H9 (cell line): ENCODE results near the gene CEP85L. TPM values are rescaled to one million over a fixed set of nuclear protein-coding genes. Genes with fewer than 3 reads are reported as not detected.
A peak's percentile ranks its signal among the peaks of the same experiment; 100 is the strongest.

Source experiments
- DNase-seq: peaks from one replicate; pipeline ENCODE4 v3.0.0-alpha.2; 2017
- H2AFZ ChIP-seq: one replicate; pipeline ENCODE4 v1.6.1; 2013; ENCODE audit warnings: mild to moderate bottlenecking, low read length, control low read depth, moderate library complexity
- H2AK5ac ChIP-seq: 2 replicates; pipeline ENCODE4 v1.6.1; 2013; ENCODE audit warnings: low read length, control low read depth, mixed read lengths; ENCODE audit not compliant: insufficient read length
- H2BK120ac ChIP-seq: one replicate; pipeline ENCODE4 v1.6.1; 2013; ENCODE audit warnings: low read depth, mild to moderate bottlenecking, low read length, control low read depth, inconsistent platforms; ENCODE audit not compliant: poor library complexity, severe bottlenecking
- H2BK12ac ChIP-seq: 2 replicates; pipeline ENCODE4 v1.6.1; 2013; ENCODE audit warnings: low read length, control low read depth, mixed read lengths, low read depth; ENCODE audit not compliant: insufficient read length
- H2BK15ac ChIP-seq: 2 replicates; pipeline ENCODE4 v1.6.1; 2013; ENCODE audit warnings: low read depth, low read length, control low read depth
- H2BK20ac ChIP-seq: one replicate; pipeline ENCODE4 v1.6.1; 2013; ENCODE audit warnings: low read depth, mild to moderate bottlenecking, low read length, control low read depth, inconsistent platforms; ENCODE audit not compliant: poor library complexity, severe bottlenecking
- H2BK5ac ChIP-seq: 2 replicates; pipeline ENCODE4 v1.6.1; 2013; ENCODE audit warnings: low read length, control low read depth, mixed read lengths; ENCODE audit not compliant: insufficient read length
- H3K14ac ChIP-seq: 2 replicates; pipeline ENCODE4 v1.6.1; 2013; ENCODE audit warnings: low read length, control low read depth; ENCODE audit not compliant: insufficient read depth
- H3K18ac ChIP-seq: 2 replicates; pipeline ENCODE4 v1.6.1; 2013; ENCODE audit warnings: low read depth, mild to moderate bottlenecking, mixed read lengths, low read length, control low read depth; ENCODE audit not compliant: insufficient read length
- H3K23ac ChIP-seq: 2 replicates; pipeline ENCODE4 v1.6.1; 2013; ENCODE audit warnings: low read length, control low read depth, mixed read lengths, low read depth; ENCODE audit not compliant: insufficient read length
- H3K23me2 ChIP-seq: 2 replicates; pipeline ENCODE4 v1.6.1; 2013; ENCODE audit warnings: low read depth, mild to moderate bottlenecking, mixed read lengths, low read length, control low read depth; ENCODE audit not compliant: insufficient read length, poor library complexity, severe bottlenecking
- H3K27ac ChIP-seq: 2 replicates; pipeline ENCODE4 v1.5.1; 2013; ENCODE audit warnings: low read length, control low read depth, mixed read lengths, low read depth; ENCODE audit not compliant: insufficient read length
- H3K27me3 ChIP-seq: 2 replicates; pipeline ENCODE4 v1.6.1; 2013; ENCODE audit warnings: low read length, control low read depth, inconsistent platforms; ENCODE audit not compliant: insufficient read depth
- H3K4ac ChIP-seq: 2 replicates; pipeline ENCODE4 v1.6.1; 2013; ENCODE audit warnings: low read depth, mild to moderate bottlenecking, control low read depth, inconsistent platforms, low read length, moderate library complexity
- H3K4me1 ChIP-seq: 2 replicates; pipeline ENCODE4 v1.6.1; 2013; ENCODE audit warnings: low read length, control low read depth, inconsistent platforms; ENCODE audit not compliant: insufficient read depth
- H3K4me2 ChIP-seq: 2 replicates; pipeline ENCODE4 v1.6.1; 2013; ENCODE audit warnings: low read length, control low read depth, mixed read lengths; ENCODE audit not compliant: insufficient read length, insufficient read depth
- H3K56ac ChIP-seq: 2 replicates; pipeline ENCODE4 v1.6.1; 2013; ENCODE audit warnings: low read depth, mild to moderate bottlenecking, mixed read lengths, low read length, control low read depth; ENCODE audit not compliant: insufficient read length
- H3K79me1 ChIP-seq: 2 replicates; pipeline ENCODE4 v1.6.1; 2013; ENCODE audit warnings: low read depth, mild to moderate bottlenecking, moderate library complexity, low read length, control low read depth, inconsistent platforms; ENCODE audit not compliant: insufficient read depth, poor library complexity, severe bottlenecking
- H3K79me2 ChIP-seq: 2 replicates; pipeline ENCODE4 v1.6.1; 2013; ENCODE audit warnings: low read length, control low read depth, inconsistent platforms; ENCODE audit not compliant: insufficient read depth
- H3K9ac ChIP-seq: 2 replicates; pipeline ENCODE4 v1.6.1; 2013; ENCODE audit warnings: low read length, control low read depth, mixed read lengths; ENCODE audit not compliant: insufficient read length; ENCODE audit errors: extremely low read depth
- H3K9me3 ChIP-seq: one replicate; pipeline ENCODE4 v1.6.1; 2013; ENCODE audit warnings: low read depth, low read length, inconsistent platforms; ENCODE audit not compliant: control insufficient read depth
- H3T11ph ChIP-seq: one replicate; pipeline ENCODE4 v1.6.1; 2013; ENCODE audit warnings: mild to moderate bottlenecking, low read length, control low read depth, inconsistent platforms
- H4K20me1 ChIP-seq: one replicate; pipeline ENCODE4 v1.6.1; 2013; ENCODE audit not compliant: control insufficient read depth, insufficient read length, insufficient read depth
- H4K5ac ChIP-seq: 2 replicates; pipeline ENCODE4 v1.6.1; 2013; ENCODE audit warnings: low read depth, mild to moderate bottlenecking, mixed read lengths, low read length, control low read depth; ENCODE audit not compliant: insufficient read length
- H4K8ac ChIP-seq: replicated peaks from 2 replicates; pipeline ENCODE4 v1.6.1; 2013; ENCODE audit warnings: low read length, control low read depth, mixed read lengths, low read depth; ENCODE audit not compliant: insufficient read length
- H4K91ac ChIP-seq: 2 replicates; pipeline ENCODE4 v1.6.1; 2013; ENCODE audit warnings: low read depth, mild to moderate bottlenecking, moderate library complexity, mixed read lengths, low read length, control low read depth; ENCODE audit not compliant: insufficient read length
- H3K27ac Mint-ChIP-seq, 3 experiments: 2 replicates in 2 of 3; 3 replicates in 1 of 3; pipeline ENCODE4 v1.8.0; 2020 to 2021; ENCODE audit warnings: mixed read lengths in 3 of 3, mild to moderate bottlenecking in 1 of 3, moderate library complexity in 1 of 3
- H3K27me3 Mint-ChIP-seq: 2 replicates; pipeline ENCODE4 v1.8.0; 2021; ENCODE audit warnings: low read depth, mild to moderate bottlenecking, moderate library complexity, mixed read lengths
- H3K36me3 Mint-ChIP-seq, 3 experiments: 2 replicates in 2 of 3; 3 replicates in 1 of 3; pipeline ENCODE4 v1.8.0; 2020 to 2021; ENCODE audit warnings: low read depth in 3 of 3, mixed read lengths in 3 of 3; ENCODE audit not compliant: insufficient read depth in 1 of 3
- H3K4me1 Mint-ChIP-seq, 2 experiments: 2 replicates each; pipeline ENCODE4 v1.8.0; 2020; ENCODE audit warnings: mixed read lengths in 2 of 2
- H3K4me3 Mint-ChIP-seq, 2 experiments: 2 replicates in 1 of 2; 3 replicates in 1 of 2; pipeline ENCODE4 v1.8.0; 2020 to 2021; ENCODE audit warnings: mild to moderate bottlenecking in 2 of 2, mixed read lengths in 2 of 2, moderate library complexity in 1 of 2
- H3K9me3 Mint-ChIP-seq, 2 experiments: 2 replicates in 1 of 2; 3 replicates in 1 of 2; pipeline ENCODE4 v1.8.0; 2020; ENCODE audit warnings: mild to moderate bottlenecking in 2 of 2, mixed read lengths in 2 of 2, moderate library complexity in 1 of 2
- WGBS: extraction: QIAGEN DNeasy Blood & Tissue Kit; methylation state at CpG from one replicate; pipeline ENCODE4 v1.1.7; 2013; ENCODE audit warnings: missing lambda C conversion rate, low lambda C conversion rate, mixed read lengths; ENCODE audit not compliant: insufficient read length; ENCODE audit errors: extremely low coverage; 5-methylcytosine and 5-hydroxymethylcytosine counted together
- total RNA-seq: library from RNA; stranded (reverse); gene quantifications from 2 replicates; pipeline ENCODE4 v1.2.1, GENCODE V29; 2021
- TF ChIP-seq, protein P1 (sequence below): fragments of 200-600 bp; sonication (generic); conservative IDR thresholded peaks from 3 replicates; pipeline ENCODE4 v1.8.0; 2021; ENCODE audit warnings: antibody characterized with exemption, mild to moderate bottlenecking

Gene CEP85L
- total RNA-seq, 1 experiment from 2014 or later: 3.8 TPM

DNA sequence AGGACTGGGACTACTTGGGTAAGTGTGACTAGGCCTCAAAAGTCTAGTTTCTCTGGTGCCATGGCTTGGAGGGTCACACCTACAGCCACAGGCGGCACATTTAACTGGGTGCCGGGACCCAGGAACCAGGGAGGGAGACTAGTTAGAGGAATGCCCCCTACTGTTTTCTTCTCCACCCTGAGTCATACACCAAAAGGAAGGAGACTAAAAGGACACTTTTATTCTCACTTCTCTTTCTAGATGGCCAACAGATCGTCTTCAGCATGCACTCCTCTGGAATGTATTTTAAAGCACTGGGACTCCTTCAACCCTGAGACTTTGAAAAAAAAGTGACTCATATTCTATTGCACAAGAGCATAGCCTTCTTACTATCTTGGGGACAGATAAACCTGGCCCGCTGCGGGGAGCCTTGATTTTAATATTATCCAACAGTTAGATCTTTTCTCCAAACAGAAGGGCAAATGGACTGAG lies 69.9 kb downstream of the CEP85L start:
- Histone ChIP-seq H3K4me2 (no peak overlapping the region), H3K27ac (no peak overlapping the region)
- H3K9me3 Mint-ChIP-seq: peaks cover 30 to 38% of the 10 kb centered on the region in 2 experiments

More for the DNA sequence above, 69.9 kb downstream of the CEP85L start:
- Histone ChIP-seq H4K5ac (no peak overlapping the region), H2AFZ (no peak overlapping the region), H3K9me3 (no peaks in the 10 kb centered on the region), H2BK12ac (no peak overlapping the region), H3K4me1 (no peaks in the 10 kb centered on the region), H3K4ac (no peak overlapping the region), H3T11ph (no peak overlapping the region), H3K79me1 (peaks cover 2% of the 10 kb centered on the region), H2BK5ac (no peak overlapping the region), H4K20me1 (no peaks in the 10 kb centered on the region), H2BK15ac (no peak overlapping the region), H4K8ac (no peak overlapping the region), H3K23ac (no peak overlapping the region), H2BK20ac (no peak overlapping the region), H3K9ac (no peak overlapping the region), H3K79me2 (no peaks in the 10 kb centered on the region), H4K91ac (no peak overlapping the region), H3K14ac (no peak overlapping the region), H2AK5ac (no peak overlapping the region), H3K18ac (no peak overlapping the region), H3K56ac (no peak overlapping the region), H2BK120ac (no peak overlapping the region), H3K23me2 (no peaks in the 10 kb centered on the region), H3K27me3 (no peaks in the 10 kb centered on the region)
- H3K27ac Mint-ChIP-seq: peak overlapping the region in 1 of 3 experiments; percentile 46; a peak in 1 of 7 replicates
- no CpG with 5 or more reads among the region's 5 CpGs for WGBS
- peaks cover 19 to 37% (median 28%) of the 10 kb centered on the region in 3 experiments for H3K36me3 Mint-ChIP-seq
- H3K27me3 Mint-ChIP-seq: no peaks in the 10 kb centered on the region; the same call in 1 of the 2 replicates
- peaks cover 6 to 11% of the 10 kb centered on the region in 2 experiments for H3K4me1 Mint-ChIP-seq
- TF ChIP-seq, protein P1, sequence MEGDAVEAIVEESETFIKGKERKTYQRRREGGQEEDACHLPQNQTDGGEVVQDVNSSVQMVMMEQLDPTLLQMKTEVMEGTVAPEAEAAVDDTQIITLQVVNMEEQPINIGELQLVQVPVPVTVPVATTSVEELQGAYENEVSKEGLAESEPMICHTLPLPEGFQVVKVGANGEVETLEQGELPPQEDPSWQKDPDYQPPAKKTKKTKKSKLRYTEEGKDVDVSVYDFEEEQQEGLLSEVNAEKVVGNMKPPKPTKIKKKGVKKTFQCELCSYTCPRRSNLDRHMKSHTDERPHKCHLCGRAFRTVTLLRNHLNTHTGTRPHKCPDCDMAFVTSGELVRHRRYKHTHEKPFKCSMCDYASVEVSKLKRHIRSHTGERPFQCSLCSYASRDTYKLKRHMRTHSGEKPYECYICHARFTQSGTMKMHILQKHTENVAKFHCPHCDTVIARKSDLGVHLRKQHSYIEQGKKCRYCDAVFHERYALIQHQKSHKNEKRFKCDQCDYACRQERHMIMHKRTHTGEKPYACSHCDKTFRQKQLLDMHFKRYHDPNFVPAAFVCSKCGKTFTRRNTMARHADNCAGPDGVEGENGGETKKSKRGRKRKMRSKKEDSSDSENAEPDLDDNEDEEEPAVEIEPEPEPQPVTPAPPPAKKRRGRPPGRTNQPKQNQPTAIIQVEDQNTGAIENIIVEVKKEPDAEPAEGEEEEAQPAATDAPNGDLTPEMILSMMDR: no peak
- H3K4me3 Mint-ChIP-seq: no peak overlapping the region
- no peak for DNase-seq
